Measurements from ENCODE around the gene LRRC7. TPM values are rescaled to one million over a fixed set of nuclear protein-coding genes. Genes with fewer than 3 reads are reported as not detected.

LRRC7 gene
- total RNA-seq, 1 donor = under 0.01 TPM

- Histone ChIP-seq H2AFZ (ENCODE audit: low read length) (no peak overlapping the region), H3K79me2 (ENCODE audit: insufficient read depth, low read length) (no peaks in the 10 kb centered on the region), H3K27ac (ENCODE audit: low read depth, low read length) (no peak overlapping the region), H3K27me3 (ENCODE audit: insufficient read depth, low read length) (no peaks in the 10 kb centered on the region), H3K36me3 (ENCODE audit: insufficient read depth, low read length) (no peaks in the 10 kb centered on the region), H4K20me1 (ENCODE audit: insufficient read depth, low read length) (no peaks in the 10 kb centered on the region), H3K4me1 (ENCODE audit: insufficient read depth, low read length) (no peaks in the 10 kb centered on the region), H3K4me2 (ENCODE audit: insufficient read depth, low read length) (no peak overlapping the region), H3K4me3 (ENCODE audit: insufficient read depth, low read length) (no peak overlapping the region), H3K9me3 (ENCODE audit: low read depth, low read length) (no peaks in the 10 kb centered on the region)
- TF ChIP-seq CTCF (IDR thresholded peaks at IDR 0.05; ENCODE audit: extremely low read depth, low read depth, low read length) = no peak
- DNase-seq (ENCODE audit: insufficient read length, low spot score, missing footprints) = no peak
These were observed 223.6 kb downstream of the LRRC7 start for GRCh38 chr1:69791311-69791710.

GRCh38 chr1:69794831-69795230, 227.1 kb downstream of the LRRC7 start:
- Histone ChIP-seq H3K27ac (ENCODE audit: low read depth, low read length) (no peak overlapping the region), H3K79me2 (ENCODE audit: insufficient read depth, low read length) (no peaks in the 10 kb centered on the region), H3K36me3 (ENCODE audit: insufficient read depth, low read length) (no peaks in the 10 kb centered on the region), H3K27me3 (ENCODE audit: insufficient read depth, low read length) (no peaks in the 10 kb centered on the region), H3K9me3 (ENCODE audit: low read depth, low read length) (no peaks in the 10 kb centered on the region), H4K20me1 (ENCODE audit: insufficient read depth, low read length) (no peaks in the 10 kb centered on the region), H3K4me1 (ENCODE audit: insufficient read depth, low read length) (no peaks in the 10 kb centered on the region), H3K4me3 (ENCODE audit: insufficient read depth, low read length) (no peak overlapping the region), H2AFZ (ENCODE audit: low read length) (no peak overlapping the region), H3K4me2 (ENCODE audit: insufficient read depth, low read length) (no peak overlapping the region)
- no peak for DNase-seq (ENCODE audit: insufficient read length, low spot score, missing footprints)
- TF ChIP-seq CTCF (IDR thresholded peaks at IDR 0.05; ENCODE audit: extremely low read depth, low read depth, low read length) = no peak

- TF ChIP-seq CTCF (IDR thresholded peaks at IDR 0.05; ENCODE audit: extremely low read depth, low read depth, low read length) = no peak
- Histone ChIP-seq H3K79me2 (ENCODE audit: insufficient read depth, low read length) (no peaks in the 10 kb centered on the region), H3K27me3 (ENCODE audit: insufficient read depth, low read length) (no peaks in the 10 kb centered on the region), H3K4me2 (ENCODE audit: insufficient read depth, low read length) (no peak overlapping the region), H2AFZ (ENCODE audit: low read length) (no peak overlapping the region), H3K36me3 (ENCODE audit: insufficient read depth, low read length) (no peaks in the 10 kb centered on the region), H3K9me3 (ENCODE audit: low read depth, low read length) (no peaks in the 10 kb centered on the region), H3K4me3 (ENCODE audit: insufficient read depth, low read length) (no peak overlapping the region), H3K27ac (ENCODE audit: low read depth, low read length) (no peak overlapping the region), H4K20me1 (ENCODE audit: insufficient read depth, low read length) (no peaks in the 10 kb centered on the region), H3K4me1 (ENCODE audit: insufficient read depth, low read length) (no peaks in the 10 kb centered on the region)
- no peak for DNase-seq (ENCODE audit: insufficient read length, low spot score, missing footprints)
These were observed 247.2 kb downstream of the LRRC7 start for GRCh38 chr1:69814926-69815325.

- no peak for TF ChIP-seq CTCF (IDR thresholded peaks at IDR 0.05; ENCODE audit: extremely low read depth, low read depth, low read length)
- H3K79me2 ChIP-seq (ENCODE audit: insufficient read depth, low read length) = no peaks in the 10 kb centered on the region
- H2AFZ ChIP-seq (ENCODE audit: low read length) = no peak overlapping the region
- H3K9me3 ChIP-seq (ENCODE audit: low read depth, low read length) = no peaks in the 10 kb centered on the region
- no peaks in the 10 kb centered on the region for H4K20me1 ChIP-seq (ENCODE audit: insufficient read depth, low read length)
- DNase-seq (ENCODE audit: insufficient read length, low spot score, missing footprints) = no peak
- no peak overlapping the region for H3K4me3 ChIP-seq (ENCODE audit: insufficient read depth, low read length)
- no peaks in the 10 kb centered on the region for H3K27me3 ChIP-seq (ENCODE audit: insufficient read depth, low read length)
- no peak overlapping the region for H3K27ac ChIP-seq (ENCODE audit: low read depth, low read length)
- no peaks in the 10 kb centered on the region for H3K4me1 ChIP-seq (ENCODE audit: insufficient read depth, low read length)
- no peak overlapping the region for H3K4me2 ChIP-seq (ENCODE audit: insufficient read depth, low read length)
- no peaks in the 10 kb centered on the region for H3K36me3 ChIP-seq (ENCODE audit: insufficient read depth, low read length)
These were observed 257.2 kb downstream of the LRRC7 start for GRCh38 chr1:69824932-69825331.
